GM23338 (cell line): ENCODE data around the gene CDK5. TPM values are rescaled to one million over a fixed set of nuclear protein-coding genes. Genes with fewer than 3 reads are reported as not detected.

Source experiments
- ATAC-seq: fragments of 200-7000 bp; cut with Tn5 transposase; 3 replicates; pipeline ENCODE4 v1.9.1; 2020
- DNase-seq: peaks from one replicate; pipeline ENCODE4 v3.0.0-alpha.2; 2015; ENCODE audit warnings: low spot score
- H2AFZ ChIP-seq: fragments of 200-600 bp; sonication (generic); 2 replicates; pipeline ENCODE4 v1.8.0; 2016; ENCODE audit warnings: antibody characterized with exemption, mild to moderate bottlenecking, moderate library complexity
- H3F3A ChIP-seq: fragments of 200-600 bp; sonication (generic); replicated peaks from 2 replicates; pipeline ENCODE4 v1.8.0; 2017; ENCODE audit warnings: antibody characterized with exemption, mixed run types, low read depth
- H3K27ac ChIP-seq: fragments of 200-600 bp; sonication (generic); 2 replicates; pipeline ENCODE4 v1.6.1; 2016; ENCODE audit warnings: low read depth
- H3K27me3 ChIP-seq: fragments of 200-600 bp; sonication (generic); 2 replicates; pipeline ENCODE4 v1.8.0; 2016; ENCODE audit warnings: mild to moderate bottlenecking, mixed run types, moderate library complexity; ENCODE audit not compliant: insufficient read depth
- H3K36me3 ChIP-seq: fragments of 200-600 bp; sonication (generic); 2 replicates; pipeline ENCODE4 v1.8.0; 2016; ENCODE audit warnings: mild to moderate bottlenecking; ENCODE audit not compliant: insufficient read depth
- H3K4me1 ChIP-seq: fragments of 200-600 bp; sonication (generic); 2 replicates; pipeline ENCODE4 v1.8.0; 2016; ENCODE audit warnings: mild to moderate bottlenecking, moderate library complexity; ENCODE audit not compliant: insufficient read depth
- H3K4me2 ChIP-seq: fragments of 200-600 bp; sonication (generic); 2 replicates; pipeline ENCODE4 v1.7.1; 2017; ENCODE audit warnings: mixed run types
- H3K4me3 ChIP-seq: fragments of 200-600 bp; sonication (generic); 2 replicates; pipeline ENCODE4 v1.6.1; 2016; ENCODE audit warnings: mixed run types
- H3K79me2 ChIP-seq: fragments of 200-600 bp; sonication (generic); replicated peaks from 2 replicates; pipeline ENCODE4 v1.8.0; 2017; ENCODE audit warnings: mild to moderate bottlenecking; ENCODE audit not compliant: insufficient read depth
- H3K9me2 ChIP-seq: fragments of 200-600 bp; sonication (generic); 2 replicates; pipeline ENCODE4 v1.8.0; 2017; ENCODE audit not compliant: insufficient read depth
- H4K20me1 ChIP-seq: fragments of 200-600 bp; sonication (generic); replicated peaks from 2 replicates; pipeline ENCODE4 v1.8.0; 2017; ENCODE audit warnings: mild to moderate bottlenecking; ENCODE audit not compliant: insufficient read depth
- H3K27ac Mint-ChIP-seq: 2 replicates; pipeline ENCODE4 v1.8.0; 2020; ENCODE audit warnings: inconsistent platforms, mild to moderate bottlenecking, moderate library complexity, mixed read lengths
- H3K27me3 Mint-ChIP-seq: 3 replicates; pipeline ENCODE4 v1.8.0; 2022; ENCODE audit warnings: low read depth, mild to moderate bottlenecking, moderate library complexity, mixed read lengths, inconsistent platforms; ENCODE audit not compliant: insufficient read depth, poor library complexity
- H3K36me3 Mint-ChIP-seq: 3 replicates; pipeline ENCODE4 v1.8.0; 2021; ENCODE audit warnings: low read depth, mild to moderate bottlenecking, inconsistent platforms, moderate library complexity, mixed read lengths
- H3K4me1 Mint-ChIP-seq: 3 replicates; pipeline ENCODE4 v1.8.0; 2020; ENCODE audit warnings: mild to moderate bottlenecking, inconsistent platforms, mixed read lengths
- H3K4me3 Mint-ChIP-seq: 3 replicates; pipeline ENCODE4 v1.8.0; 2021; ENCODE audit warnings: moderate library complexity, mild to moderate bottlenecking, inconsistent platforms, mixed read lengths
- H3K9me3 Mint-ChIP-seq: 3 replicates; pipeline ENCODE4 v1.8.0; 2020; ENCODE audit warnings: moderate library complexity, mild to moderate bottlenecking, inconsistent platforms, mixed read lengths
- CREB1 ChIP-seq: fragments of 250-450 bp; sonication (Bioruptor Pico); IDR thresholded peaks from 2 replicates; pipeline ENCODE4 v1.5.0; 2020; ENCODE audit warnings: low read depth, mild to moderate bottlenecking, moderate library complexity
- CTCF ChIP-seq, 2 experiments: fragments of 200-600 bp in 1 of 2; sonication (generic) in 1 of 2; conservative IDR thresholded peaks; 2 replicates each; pipeline versions ENCODE4 v1.5.1 to v1.6.1; 2016 to 2017; ENCODE audit warnings: antibody characterized with exemption in 2 of 2, low read depth in 2 of 2, mild to moderate bottlenecking in 2 of 2, moderate library complexity in 1 of 2
- EZH2 ChIP-seq: fragments of 200-600 bp; sonication (generic); IDR thresholded peaks from one replicate; pipeline ENCODE4 v1.8.0; 2017; ENCODE audit warnings: antibody characterized with exemption, mild to moderate bottlenecking, low read depth; ENCODE audit not compliant: unreplicated experiment
- EZH2phosphoT487 ChIP-seq: fragments of 200-600 bp; sonication (generic); IDR thresholded peaks from one replicate; pipeline ENCODE4 v1.8.1; 2018; ENCODE audit warnings: antibody characterized with exemption; ENCODE audit not compliant: unreplicated experiment
- JUNB ChIP-seq: IDR thresholded peaks from one replicate; pipeline ENCODE4 v1.6.1; 2016; ENCODE audit warnings: antibody characterized with exemption; ENCODE audit not compliant: unreplicated experiment
- NANOG ChIP-seq: IDR thresholded peaks from 2 replicates; pipeline ENCODE4 v1.6.1; 2016; ENCODE audit warnings: antibody characterized with exemption, borderline replicate concordance
- POLR2AphosphoS5 ChIP-seq: IDR thresholded peaks from 2 replicates; pipeline ENCODE4 v1.6.1; 2016; ENCODE audit warnings: antibody characterized with exemption, low read depth
- REST ChIP-seq: IDR thresholded peaks from one replicate; pipeline ENCODE4 v1.6.1; 2018; ENCODE audit warnings: antibody characterized with exemption; ENCODE audit not compliant: unreplicated experiment
- STAT1 ChIP-seq: IDR thresholded peaks from one replicate; pipeline ENCODE4 v1.6.1; 2016; ENCODE audit warnings: antibody characterized with exemption; ENCODE audit not compliant: unreplicated experiment
- ZNF114 ChIP-seq: fragments of 250-450 bp; sonication (Bioruptor Pico); IDR thresholded peaks from 2 replicates; pipeline ENCODE4 v1.5.0; 2020; ENCODE audit warnings: mild to moderate bottlenecking, moderate library complexity
- ZNF331 ChIP-seq: fragments of 250-450 bp; sonication (Bioruptor Pico); IDR thresholded peaks from 2 replicates; pipeline ENCODE4 v1.5.0; 2020; ENCODE audit warnings: low read depth, mild to moderate bottlenecking, moderate library complexity
- polyA plus RNA-seq: library from polyadenylated mRNA; unstranded; fragments of >200 nt; fragmentation: Nextera tagmentation; extraction: Ambion mirVana; gene quantifications from 2 replicates; pipeline ENCODE4 v1.2.1, GENCODE V29; 2016
- total RNA-seq: library from RNA; depleted of rRNA; stranded (reverse); fragments of >200 nt; shearing (Covaris generic); gene quantifications from 2 replicates; pipeline ENCODE4 v1.2.3, GENCODE V29; 2014
- TF ChIP-seq, protein P1 (sequence below): fragments of 250-450 bp; sonication (Bioruptor Pico); IDR thresholded peaks from 2 replicates; pipeline ENCODE4 v1.5.0; 2020; ENCODE audit warnings: mild to moderate bottlenecking, moderate library complexity
- TF ChIP-seq, protein P2 (sequence below): IDR thresholded peaks from 2 replicates; pipeline ENCODE4 v1.6.1; 2016; ENCODE audit warnings: antibody characterized with exemption

CDK5 gene
- total and polyA plus RNA-seq, 2 experiments from 2014 or later: 19.8 to 27.1 TPM

GRCh38 chr7:151103973-151104372 lies 46.3 kb upstream of the CDK5 start:
- DNase-seq: no peak
- Histone ChIP-seq H4K20me1 (peaks cover 11% of the 10 kb centered on the region; the same call in 1 of the 2 replicates), H3K9me2 (no peaks in the 10 kb centered on the region), H2AFZ (no peak overlapping the region), H3K4me1 (peaks cover 54% of the 10 kb centered on the region), H3K4me3 (peak overlapping the region; percentile 34; the same call in 1 of the 2 replicates), H3K79me2 (peaks cover 62% of the 10 kb centered on the region), H3K36me3 (no peaks in the 10 kb centered on the region), H3K27ac (peak overlapping the region; percentile 82), H3F3A (peaks cover 16% of the 10 kb centered on the region; the same call in 1 of the 2 replicates), H3K27me3 (no peaks in the 10 kb centered on the region), H3K4me2 (peak overlapping the region; percentile 60)
- Mint-ChIP-seq H3K4me1 (peaks cover 47% of the 10 kb centered on the region), H3K27me3 (peaks cover 10% of the 10 kb centered on the region), H3K4me3 (peak overlapping the region; percentile 55), H3K9me3 (no peaks in the 10 kb centered on the region), H3K36me3 (no peaks in the 10 kb centered on the region; the same call in 2 of the 3 replicates), H3K27ac (peak overlapping the region; percentile 86)
- ATAC-seq: no peak
- TF ChIP-seq CREB1 (CRISPR knock-in tag) (no peak), JUNB (no peak), EZH2phosphoT487 (no peak), NANOG (no peak), ZNF114 (CRISPR knock-in tag) (no peak), POLR2AphosphoS5 (no peak), ZNF331 (CRISPR knock-in tag) (no peak), CTCF (conservative IDR thresholded peaks at IDR 0.05; ENCODE audit: low read depth in 2 of 2) (no peak), EZH2 (no peak), STAT1 (no peak), REST (no peak)
- TF ChIP-seq, protein P1, sequence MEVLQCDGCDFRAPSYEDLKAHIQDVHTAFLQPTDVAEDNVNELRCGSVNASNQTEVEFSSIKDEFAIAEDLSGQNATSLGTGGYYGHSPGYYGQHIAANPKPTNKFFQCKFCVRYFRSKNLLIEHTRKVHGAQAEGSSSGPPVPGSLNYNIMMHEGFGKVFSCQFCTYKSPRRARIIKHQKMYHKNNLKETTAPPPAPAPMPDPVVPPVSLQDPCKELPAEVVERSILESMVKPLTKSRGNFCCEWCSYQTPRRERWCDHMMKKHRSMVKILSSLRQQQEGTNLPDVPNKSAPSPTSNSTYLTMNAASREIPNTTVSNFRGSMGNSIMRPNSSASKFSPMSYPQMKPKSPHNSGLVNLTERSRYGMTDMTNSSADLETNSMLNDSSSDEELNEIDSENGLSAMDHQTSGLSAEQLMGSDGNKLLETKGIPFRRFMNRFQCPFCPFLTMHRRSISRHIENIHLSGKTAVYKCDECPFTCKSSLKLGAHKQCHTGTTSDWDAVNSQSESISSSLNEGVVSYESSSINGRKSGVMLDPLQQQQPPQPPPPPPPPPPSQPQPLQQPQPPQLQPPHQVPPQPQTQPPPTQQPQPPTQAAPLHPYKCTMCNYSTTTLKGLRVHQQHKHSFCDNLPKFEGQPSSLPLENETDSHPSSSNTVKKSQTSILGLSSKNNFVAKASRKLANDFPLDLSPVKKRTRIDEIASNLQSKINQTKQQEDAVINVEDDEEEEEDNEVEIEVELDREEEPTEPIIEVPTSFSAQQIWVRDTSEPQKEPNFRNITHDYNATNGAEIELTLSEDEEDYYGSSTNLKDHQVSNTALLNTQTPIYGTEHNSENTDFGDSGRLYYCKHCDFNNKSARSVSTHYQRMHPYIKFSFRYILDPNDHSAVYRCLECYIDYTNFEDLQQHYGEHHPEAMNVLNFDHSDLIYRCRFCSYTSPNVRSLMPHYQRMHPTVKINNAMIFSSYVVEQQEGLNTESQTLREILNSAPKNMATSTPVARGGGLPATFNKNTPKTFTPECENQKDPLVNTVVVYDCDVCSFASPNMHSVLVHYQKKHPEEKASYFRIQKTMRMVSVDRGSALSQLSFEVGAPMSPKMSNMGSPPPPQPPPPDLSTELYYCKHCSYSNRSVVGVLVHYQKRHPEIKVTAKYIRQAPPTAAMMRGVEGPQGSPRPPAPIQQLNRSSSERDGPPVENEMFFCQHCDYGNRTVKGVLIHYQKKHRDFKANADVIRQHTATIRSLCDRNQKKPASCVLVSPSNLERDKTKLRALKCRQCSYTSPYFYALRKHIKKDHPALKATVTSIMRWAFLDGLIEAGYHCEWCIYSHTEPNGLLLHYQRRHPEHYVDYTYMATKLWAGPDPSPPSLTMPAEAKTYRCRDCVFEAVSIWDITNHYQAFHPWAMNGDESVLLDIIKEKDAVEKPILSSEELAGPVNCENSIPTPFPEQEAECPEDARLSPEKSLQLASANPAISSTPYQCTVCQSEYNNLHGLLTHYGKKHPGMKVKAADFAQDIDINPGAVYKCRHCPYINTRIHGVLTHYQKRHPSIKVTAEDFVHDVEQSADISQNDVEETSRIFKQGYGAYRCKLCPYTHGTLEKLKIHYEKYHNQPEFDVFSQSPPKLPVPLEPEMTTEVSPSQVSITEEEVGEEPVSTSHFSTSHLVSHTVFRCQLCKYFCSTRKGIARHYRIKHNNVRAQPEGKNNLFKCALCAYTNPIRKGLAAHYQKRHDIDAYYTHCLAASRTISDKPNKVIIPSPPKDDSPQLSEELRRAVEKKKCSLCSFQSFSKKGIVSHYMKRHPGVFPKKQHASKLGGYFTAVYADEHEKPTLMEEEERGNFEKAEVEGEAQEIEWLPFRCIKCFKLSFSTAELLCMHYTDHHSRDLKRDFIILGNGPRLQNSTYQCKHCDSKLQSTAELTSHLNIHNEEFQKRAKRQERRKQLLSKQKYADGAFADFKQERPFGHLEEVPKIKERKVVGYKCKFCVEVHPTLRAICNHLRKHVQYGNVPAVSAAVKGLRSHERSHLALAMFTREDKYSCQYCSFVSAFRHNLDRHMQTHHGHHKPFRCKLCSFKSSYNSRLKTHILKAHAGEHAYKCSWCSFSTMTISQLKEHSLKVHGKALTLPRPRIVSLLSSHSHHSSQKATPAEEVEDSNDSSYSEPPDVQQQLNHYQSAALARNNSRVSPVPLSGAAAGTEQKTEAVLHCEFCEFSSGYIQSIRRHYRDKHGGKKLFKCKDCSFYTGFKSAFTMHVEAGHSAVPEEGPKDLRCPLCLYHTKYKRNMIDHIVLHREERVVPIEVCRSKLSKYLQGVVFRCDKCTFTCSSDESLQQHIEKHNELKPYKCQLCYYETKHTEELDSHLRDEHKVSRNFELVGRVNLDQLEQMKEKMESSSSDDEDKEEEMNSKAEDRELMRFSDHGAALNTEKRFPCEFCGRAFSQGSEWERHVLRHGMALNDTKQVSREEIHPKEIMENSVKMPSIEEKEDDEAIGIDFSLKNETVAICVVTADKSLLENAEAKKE (CRISPR knock-in tag): no peak
- TF ChIP-seq, protein P2, sequence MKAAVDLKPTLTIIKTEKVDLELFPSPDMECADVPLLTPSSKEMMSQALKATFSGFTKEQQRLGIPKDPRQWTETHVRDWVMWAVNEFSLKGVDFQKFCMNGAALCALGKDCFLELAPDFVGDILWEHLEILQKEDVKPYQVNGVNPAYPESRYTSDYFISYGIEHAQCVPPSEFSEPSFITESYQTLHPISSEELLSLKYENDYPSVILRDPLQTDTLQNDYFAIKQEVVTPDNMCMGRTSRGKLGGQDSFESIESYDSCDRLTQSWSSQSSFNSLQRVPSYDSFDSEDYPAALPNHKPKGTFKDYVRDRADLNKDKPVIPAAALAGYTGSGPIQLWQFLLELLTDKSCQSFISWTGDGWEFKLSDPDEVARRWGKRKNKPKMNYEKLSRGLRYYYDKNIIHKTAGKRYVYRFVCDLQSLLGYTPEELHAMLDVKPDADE: no peak
